ENCODE data around the gene LRRC61.
"Not testable (repeated sequence)": the region's sequence is repeated elsewhere in the genome, so short reads cannot be mapped to it uniquely, and the experiment has no call there.

LRRC61 gene, protein sequence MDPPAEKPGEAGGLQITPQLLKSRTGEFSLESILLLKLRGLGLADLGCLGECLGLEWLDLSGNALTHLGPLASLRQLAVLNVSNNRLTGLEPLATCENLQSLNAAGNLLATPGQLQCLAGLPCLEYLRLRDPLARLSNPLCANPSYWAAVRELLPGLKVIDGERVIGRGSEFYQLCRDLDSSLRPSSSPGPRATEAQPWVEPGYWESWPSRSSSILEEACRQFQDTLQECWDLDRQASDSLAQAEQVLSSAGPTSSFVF

DNA sequence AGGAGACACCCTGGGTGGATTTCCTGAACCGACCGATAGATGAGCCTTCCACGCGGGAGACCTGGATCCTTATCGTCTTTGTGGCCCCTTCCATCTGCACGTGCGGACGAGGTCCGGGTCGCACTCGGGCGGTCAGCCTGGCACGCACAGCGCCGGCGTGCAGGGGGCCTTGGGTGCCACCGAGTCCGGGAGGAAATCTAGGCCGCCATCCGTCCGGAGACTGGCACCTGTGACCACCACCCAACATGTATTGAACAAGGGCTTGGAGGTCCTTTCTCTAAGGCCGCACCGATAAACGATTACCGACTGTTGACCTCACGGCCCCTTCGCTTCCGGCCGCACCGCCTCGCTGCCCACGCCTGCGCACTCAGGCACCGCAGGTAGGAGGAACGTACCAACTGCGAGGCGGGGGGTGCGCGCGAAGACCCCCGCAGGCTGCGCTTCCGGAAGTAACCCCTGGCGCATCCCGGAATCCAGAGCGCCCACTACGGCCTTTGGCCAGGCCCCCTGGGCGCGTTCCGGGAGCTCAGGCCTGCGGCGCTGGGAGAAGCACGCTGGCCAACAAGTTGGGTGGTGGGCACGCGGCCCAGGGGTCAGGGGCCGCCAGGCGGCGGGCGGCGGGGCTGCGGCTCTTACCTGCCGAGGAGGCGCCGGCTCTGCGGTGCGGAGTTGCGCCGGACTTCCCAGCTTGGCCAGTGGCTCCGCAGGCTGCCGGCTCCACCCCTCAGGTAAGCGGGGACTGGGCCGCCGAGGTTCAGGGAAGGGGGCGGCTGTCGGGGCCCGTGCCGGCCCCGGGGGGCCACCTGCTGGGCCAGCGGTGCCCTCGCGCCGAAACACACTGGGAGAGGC, at the start of gene LRRC61, which contains the start of gene ACTR3C:
LRRC61 (plus strand) TSS at position 523 of the 849 bp plus-strand sequence. CDS start 13,507 bp downstream, outside the sequence.
ACTR3C (minus strand) TSS at position 713 of the 849 bp plus-strand sequence. CDS start 28,249 bp downstream, outside the sequence.
- POLR2A ChIA-PET: no interaction called here

DNA sequence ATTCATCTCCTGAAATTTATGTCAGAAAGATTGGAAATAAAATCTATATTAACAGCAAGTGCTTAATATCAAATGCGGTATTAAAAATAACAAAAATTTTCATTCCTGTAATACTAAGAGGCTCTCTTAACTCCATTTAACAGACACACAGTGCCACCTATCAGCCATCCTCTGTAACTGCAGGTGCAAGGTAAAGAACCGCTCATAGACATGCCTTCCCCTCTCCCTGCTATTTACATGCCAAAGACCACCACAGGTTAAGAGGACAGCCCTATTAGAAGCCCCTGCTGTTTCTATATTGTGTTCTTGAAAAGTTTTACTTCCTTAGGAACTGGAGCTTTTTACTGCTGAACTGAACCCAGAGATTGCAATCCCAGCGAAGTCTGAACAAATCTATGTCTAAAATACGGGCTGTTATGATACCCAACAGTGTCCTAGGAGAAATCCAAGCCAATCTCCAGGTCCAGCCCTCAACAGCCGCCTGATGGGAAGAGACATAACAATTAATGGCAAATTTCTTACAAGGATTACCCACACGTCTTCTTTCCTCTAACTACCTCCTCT, 46.9 kb upstream of the LRRC61 start:
- TF ChIP-seq, protein P1, sequence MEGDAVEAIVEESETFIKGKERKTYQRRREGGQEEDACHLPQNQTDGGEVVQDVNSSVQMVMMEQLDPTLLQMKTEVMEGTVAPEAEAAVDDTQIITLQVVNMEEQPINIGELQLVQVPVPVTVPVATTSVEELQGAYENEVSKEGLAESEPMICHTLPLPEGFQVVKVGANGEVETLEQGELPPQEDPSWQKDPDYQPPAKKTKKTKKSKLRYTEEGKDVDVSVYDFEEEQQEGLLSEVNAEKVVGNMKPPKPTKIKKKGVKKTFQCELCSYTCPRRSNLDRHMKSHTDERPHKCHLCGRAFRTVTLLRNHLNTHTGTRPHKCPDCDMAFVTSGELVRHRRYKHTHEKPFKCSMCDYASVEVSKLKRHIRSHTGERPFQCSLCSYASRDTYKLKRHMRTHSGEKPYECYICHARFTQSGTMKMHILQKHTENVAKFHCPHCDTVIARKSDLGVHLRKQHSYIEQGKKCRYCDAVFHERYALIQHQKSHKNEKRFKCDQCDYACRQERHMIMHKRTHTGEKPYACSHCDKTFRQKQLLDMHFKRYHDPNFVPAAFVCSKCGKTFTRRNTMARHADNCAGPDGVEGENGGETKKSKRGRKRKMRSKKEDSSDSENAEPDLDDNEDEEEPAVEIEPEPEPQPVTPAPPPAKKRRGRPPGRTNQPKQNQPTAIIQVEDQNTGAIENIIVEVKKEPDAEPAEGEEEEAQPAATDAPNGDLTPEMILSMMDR (IDR thresholded peaks at IDR 0.05; ENCODE audit: control extremely low read depth, extremely low read depth, low read depth, missing control alignments): peak; percentile 63
- CTCF ChIA-PET: not testable (repeated sequence)

More for the DNA sequence above, at the start of gene LRRC61, which contains the start of gene ACTR3C:
- DNase-seq (ENCODE audit: extremely low spot score): peak; percentile 82
- TF ChIP-seq, protein P1 (IDR thresholded peaks at IDR 0.05; ENCODE audit: control extremely low read depth, extremely low read depth, low read depth, missing control alignments): peak; percentile 26
- CTCF ChIA-PET: interaction anchor here (1.1 to 2.9 kb wide), 2 partner anchors 9 to 97 kb away, joined by 3 to 10 read pairs; no protein-coding TSS in a partner anchor

DNA sequence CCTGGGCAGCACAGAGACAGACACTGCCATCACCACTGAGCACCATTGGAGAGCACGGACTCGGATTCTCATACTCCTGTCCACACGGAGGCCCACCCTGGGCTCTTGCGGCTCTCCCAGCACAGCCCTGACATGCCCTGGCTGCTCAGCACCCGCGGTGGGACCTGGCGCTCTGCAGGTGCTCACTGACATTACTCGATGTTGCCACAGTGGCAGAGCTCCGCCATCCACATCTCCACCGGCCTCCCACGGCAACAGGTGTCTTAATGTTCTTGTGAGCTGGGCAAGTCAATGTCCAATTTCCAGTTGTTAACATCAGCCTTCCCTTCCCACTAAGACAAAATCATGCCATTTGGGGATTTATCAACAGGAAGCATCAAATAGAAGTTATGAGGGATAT, 44.8 kb upstream of the LRRC61 start:
- POLR2A ChIA-PET; DNase-seq (ENCODE audit: extremely low spot score): not testable (repeated sequence)
- CTCF ChIA-PET: interaction anchor here (0.6 kb wide), 1 partner anchor 477 kb away, joined by 3 read pairs; no protein-coding TSS in a partner anchor

More for the DNA sequence above, 46.9 kb upstream of the LRRC61 start:
- peak; percentile 24 for DNase-seq (ENCODE audit: extremely low spot score)
- POLR2A ChIA-PET: not testable (repeated sequence)

DNA sequence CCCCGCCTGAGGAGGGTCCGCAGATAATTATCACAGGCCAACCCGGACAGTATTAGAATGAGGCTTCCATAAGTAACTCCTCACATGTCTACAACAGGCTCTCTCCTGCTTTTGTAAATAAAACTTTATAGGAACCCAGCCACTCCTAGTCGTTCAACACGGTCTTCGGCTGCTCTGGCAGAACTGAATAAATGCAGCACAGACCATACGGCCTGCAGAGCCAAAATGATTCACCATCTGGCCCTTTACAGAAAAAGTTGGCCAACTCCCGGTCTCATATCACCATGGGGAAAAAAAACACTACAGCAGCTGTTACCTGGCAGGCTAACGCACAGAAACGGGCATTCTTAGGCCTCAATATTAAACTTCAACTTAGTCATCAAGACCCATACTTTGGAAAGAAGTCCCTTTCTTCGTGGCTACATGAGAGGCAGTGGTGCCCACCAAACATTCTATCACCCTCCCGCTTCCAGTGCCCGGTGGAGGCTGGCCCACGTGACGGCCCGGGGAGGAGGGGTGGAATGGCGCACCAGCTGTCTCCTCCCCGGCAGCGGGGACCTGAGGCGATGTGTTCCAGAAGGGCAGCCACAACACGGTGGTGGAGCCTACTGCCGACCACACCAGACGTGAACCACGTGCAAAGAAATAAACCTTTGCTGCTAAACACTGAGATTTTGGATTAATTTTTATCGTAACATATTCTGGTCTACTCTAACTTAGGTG, 41.3 kb upstream of the LRRC61 start:
- POLR2A ChIA-PET; CTCF ChIA-PET; DNase-seq (ENCODE audit: extremely low spot score): not testable (repeated sequence)

DNA sequence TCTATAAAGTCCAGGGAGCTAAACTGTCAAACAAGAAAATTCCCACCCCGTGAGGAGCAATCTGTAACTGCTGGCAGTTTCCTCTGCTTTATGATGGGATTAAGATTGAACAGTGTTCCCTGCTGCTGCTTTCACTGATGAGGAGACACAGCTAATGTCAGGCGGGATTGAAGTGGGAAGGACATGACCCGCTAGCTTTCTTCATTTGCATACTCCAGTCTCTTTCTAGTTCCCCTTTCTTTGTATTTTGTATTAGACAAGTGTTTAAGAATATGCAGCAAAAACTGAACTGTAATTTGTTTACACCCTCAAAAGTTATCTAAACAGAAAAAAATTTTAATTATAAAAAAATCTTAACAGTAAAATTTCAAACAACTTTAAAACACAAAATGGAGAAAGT, 40.0 kb upstream of the LRRC61 start:
- CTCF ChIA-PET; POLR2A ChIA-PET; DNase-seq (ENCODE audit: extremely low spot score): not testable (repeated sequence)

DNA sequence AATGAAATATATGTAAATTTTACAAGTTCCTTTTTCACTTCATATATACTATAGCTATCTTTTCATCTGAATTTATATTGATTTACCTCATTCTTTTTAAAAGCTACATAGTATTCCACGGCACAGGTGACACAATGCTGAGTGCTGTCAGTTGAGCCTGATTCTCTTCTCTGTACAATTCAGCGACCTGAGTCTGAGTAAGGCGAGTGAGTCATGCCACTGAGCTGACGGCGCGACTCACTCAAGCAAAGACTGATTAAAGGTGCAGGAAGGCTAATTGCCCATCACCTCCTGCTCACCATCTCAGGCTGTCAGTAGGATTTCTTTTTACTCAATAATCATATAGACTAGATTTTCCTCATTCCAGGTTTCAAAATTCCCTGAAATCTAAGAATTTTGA, 39.5 kb upstream of the LRRC61 start:
- CTCF ChIA-PET; DNase-seq (ENCODE audit: extremely low spot score); POLR2A ChIA-PET: not testable (repeated sequence)

DNA sequence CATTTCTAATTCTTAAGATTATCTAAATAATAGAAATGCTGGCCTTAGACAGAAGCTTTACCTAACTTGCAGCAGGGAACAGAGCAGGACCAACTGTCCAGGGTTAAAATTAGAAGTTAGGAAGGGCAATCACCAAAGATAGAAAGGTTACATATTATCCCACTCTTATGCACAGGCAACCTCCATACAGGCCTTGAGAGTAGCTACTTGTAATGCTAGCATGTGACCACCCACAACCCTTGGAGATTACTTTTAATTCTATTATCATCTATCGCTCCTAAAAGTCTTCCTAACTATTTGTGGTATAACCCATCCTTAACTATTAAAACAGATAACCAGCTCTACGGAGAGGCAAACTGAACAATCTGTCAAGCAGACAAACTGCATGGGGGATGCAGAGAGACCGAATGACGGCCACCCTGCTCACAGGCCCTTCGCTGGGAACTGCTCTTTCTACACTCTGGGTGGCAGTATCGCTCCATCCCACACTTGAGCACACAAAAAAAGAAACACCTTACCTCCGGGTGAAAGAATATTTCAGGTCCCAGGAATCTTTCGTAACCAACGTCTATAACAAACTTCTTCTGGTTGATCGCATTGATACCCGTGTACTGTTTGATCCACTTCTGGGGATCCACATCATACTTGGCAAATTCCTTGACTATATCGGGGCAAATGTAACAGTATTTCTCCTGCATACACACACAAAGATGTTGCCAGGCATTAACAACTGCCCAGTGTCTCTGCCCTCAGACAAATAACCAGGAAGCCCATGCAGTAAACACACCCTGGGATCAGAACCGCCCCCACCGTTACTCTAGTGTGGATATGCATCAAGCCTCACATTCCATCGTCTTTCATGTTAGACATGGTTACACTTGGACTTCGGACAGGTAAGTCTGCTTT, 37.1 kb upstream of the LRRC61 start:
- TF ChIP-seq, protein P1 (IDR thresholded peaks at IDR 0.05; ENCODE audit: control extremely low read depth, extremely low read depth, low read depth, missing control alignments): peak; percentile 42
- POLR2A ChIA-PET; DNase-seq (ENCODE audit: extremely low spot score): not testable (repeated sequence)
- CTCF ChIA-PET: interaction anchor here (0.6 to 1.8 kb wide), 7 partner anchors 60 to 703 kb away, joined by 3 to 7 read pairs (median 3); no protein-coding TSS in a partner anchor

DNA sequence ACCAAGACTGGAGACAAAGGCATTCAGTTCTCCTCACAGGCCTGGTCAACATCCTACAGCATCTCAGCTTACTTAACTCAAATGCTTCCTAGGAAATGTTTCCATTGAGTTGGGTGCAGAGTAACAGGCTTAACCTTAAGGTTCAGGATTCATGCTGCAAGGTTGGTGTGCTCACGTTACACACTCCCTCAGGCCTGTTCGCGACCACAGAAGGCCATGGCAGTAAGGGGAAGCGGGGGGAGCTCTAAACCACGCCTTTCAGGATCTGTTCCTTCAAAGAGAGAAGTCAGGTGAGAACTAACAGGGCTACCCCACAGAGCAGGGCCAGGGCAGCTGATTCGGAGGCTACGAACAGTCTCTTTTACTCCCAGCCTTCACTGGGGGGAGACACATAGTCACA, 35.3 kb upstream of the LRRC61 start:
- POLR2A ChIA-PET; DNase-seq (ENCODE audit: extremely low spot score); CTCF ChIA-PET: not testable (repeated sequence)

DNA sequence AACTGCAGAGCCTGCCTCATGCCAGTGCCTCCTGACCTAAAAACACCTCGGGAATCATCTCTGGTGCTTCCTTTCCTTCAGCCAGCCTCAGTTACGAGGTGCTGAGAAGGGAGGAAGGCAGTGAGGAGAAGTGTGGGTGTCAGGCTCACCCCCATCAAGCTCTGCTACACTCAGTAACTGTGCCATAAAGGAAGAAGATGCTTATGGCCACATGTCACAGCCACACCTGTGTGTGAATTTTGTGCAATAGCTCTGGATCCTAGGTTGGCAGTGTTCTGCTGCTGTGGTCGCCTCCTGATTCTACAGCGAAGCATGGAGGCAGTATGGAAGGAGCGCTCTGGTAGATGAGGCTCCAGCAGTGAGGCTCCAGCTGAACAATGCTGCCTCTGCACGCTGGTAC, 34.3 kb upstream of the LRRC61 start:
- POLR2A ChIA-PET; DNase-seq (ENCODE audit: extremely low spot score): not testable (repeated sequence)
- CTCF ChIA-PET: interaction anchor here (1.5 kb wide), 1 partner anchor 133 kb away, joined by 3 read pairs; no protein-coding TSS in a partner anchor

DNA sequence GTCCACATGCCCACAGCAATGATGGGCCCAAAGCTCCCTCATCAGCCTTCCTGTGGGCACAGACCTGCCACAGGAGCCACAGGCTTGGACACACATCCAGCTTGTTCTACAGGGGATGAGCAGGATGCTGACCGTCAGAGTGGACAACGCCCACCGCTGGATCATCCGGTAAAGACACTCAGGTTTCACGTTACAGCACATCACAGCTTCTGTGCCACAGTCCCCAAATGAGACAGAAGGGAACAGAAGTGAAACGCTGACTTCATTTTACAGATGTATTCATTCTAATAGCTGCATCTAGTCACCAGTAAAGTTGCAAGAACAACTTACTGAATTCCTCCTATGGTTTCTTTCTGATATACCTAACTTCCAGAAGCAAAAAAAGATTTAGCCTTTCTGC, 32.8 kb upstream of the LRRC61 start:
- DNase-seq (ENCODE audit: extremely low spot score); CTCF ChIA-PET; POLR2A ChIA-PET: not testable (repeated sequence)

DNA sequence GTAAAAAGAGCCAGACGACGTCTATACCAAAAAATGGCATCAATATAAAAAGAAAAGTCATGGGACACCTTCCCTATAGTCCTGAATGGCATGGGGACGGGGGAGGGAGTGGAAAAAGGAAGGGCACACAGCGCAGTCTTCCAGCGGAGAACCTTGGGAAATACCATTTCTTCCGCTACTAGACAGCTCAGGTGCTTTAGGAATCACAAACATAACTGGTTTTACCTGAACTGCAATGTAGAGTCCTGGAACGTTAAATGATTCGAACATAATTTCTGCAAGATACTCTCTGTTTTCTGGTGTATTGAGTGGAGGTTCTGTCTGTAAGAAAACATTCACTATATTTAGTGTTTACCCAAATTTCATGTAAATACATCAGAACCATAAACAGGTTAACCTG, 28.1 kb upstream of the LRRC61 start:
- POLR2A ChIA-PET; DNase-seq (ENCODE audit: extremely low spot score); CTCF ChIA-PET: not testable (repeated sequence)

DNA sequence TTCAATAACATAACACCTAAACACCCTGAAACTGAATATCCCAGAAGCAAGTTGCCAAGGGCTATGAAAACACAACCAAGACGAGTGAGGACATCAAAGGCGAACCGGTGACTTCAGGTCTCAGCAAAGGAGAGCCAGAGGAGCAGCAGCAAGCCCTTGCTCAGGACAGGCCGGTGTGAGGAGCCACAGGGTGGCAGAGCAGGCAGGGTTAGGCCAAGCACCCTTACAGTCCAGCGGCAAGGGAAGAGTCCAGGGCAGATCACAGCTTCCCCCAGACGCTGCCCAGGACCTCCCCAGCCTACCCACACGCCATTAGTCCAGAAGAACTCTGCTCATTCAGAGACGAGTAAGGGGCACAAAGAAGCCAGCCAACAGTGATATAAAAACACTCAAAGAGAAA, 27.5 kb upstream of the LRRC61 start:
- POLR2A ChIA-PET; DNase-seq (ENCODE audit: extremely low spot score); CTCF ChIA-PET: not testable (repeated sequence)
